ENCODE results near the gene SNRPD3. TPM values are rescaled to one million over a fixed set of nuclear protein-coding genes. Genes with fewer than 3 reads are reported as not detected.
"Not testable (repeated sequence)": the region's sequence is repeated elsewhere in the genome, so short reads cannot be mapped to it uniquely, and the experiment has no call there.

SNRPD3 gene
- polyA plus RNA-seq, 1 of the 3 experiments (the other 2 are of a cell fraction) = 177 TPM

DNA sequence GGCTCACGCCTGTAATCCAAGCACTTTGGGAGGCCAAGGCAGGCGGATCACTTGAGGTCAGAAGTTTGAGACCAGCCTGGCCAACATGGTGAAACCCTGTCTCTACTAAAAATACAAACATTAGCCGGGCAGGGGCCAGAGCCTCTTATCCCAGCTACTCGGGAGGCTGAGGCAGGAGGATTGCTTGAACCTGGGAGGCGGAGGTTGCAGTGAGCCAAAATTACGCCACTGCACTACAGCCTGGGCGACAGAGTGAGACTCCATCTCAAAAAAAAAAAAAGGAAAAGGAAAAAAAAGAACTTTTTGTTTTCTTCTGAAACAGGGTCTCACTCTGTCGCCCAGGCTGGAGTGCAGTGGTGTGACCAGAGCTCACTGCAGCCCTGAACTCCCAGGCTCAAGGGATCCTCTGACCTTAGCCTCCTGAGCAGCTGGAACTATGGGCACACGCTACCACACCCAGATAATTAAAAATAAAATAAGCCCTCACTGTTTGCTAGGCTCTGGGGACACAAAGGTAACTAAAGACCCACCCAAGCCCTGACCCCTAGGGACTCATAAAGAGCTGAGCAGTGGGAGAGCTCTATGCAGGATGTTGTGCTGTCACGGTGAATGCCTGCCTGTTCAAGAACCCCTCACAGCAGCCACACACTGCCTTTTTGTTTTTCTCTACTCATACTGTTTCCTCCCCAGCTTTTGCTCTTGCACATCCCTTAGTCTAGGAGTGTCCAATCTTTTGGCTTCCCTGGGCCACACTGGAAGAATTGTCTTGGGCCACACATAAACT is 3.1 kb upstream of the SNRPD3 start:
- H3K4me2 ChIP-seq = peak overlapping the region; percentile 96
- not testable (repeated sequence) for DNase-seq; H3K27ac ChIP-seq (ENCODE audit: low read depth in 2 of 2, low read length in 1 of 2); H3K9me3 ChIP-seq; H3K4me3 ChIP-seq (ENCODE audit: low read depth in 2 of 2, low read length in 1 of 2); H2AFZ ChIP-seq (ENCODE audit: low read depth); H3K27me3 ChIP-seq (ENCODE audit: insufficient read depth); H3F3A ChIP-seq (replicated peaks; ENCODE audit: insufficient read depth); H3K9me2 ChIP-seq
- 94% methylated on average over 10 of the region's 10 CpGs for WGBS (ENCODE audit: low lambda C conversion rate)
- peaks cover 77% of the 10 kb centered on the region for H3K79me2 ChIP-seq (ENCODE audit: insufficient read depth)
- peaks cover 5 to 20% of the 10 kb centered on the region in 2 experiments for H3K36me3 ChIP-seq (replicated peaks in 1 of 2; ENCODE audit: control insufficient read depth in 1 of 2, insufficient read depth in 2 of 2, low read length in 1 of 2)
- peak overlapping the region; percentile 86; the same call in 1 of the 2 replicates for H3K9ac ChIP-seq
- peaks cover 17% of the 10 kb centered on the region; the same call in 1 of the 2 replicates for H4K20me1 ChIP-seq (ENCODE audit: insufficient read depth)
- POLR2A ChIA-PET = interaction anchor here (0.7 to 1.0 kb wide), 2 partner anchors 9 to 14 kb away, joined by 4 to 5 read pairs; no protein-coding TSS in a partner anchor
- peaks cover 16 to 23% of the 10 kb centered on the region in 2 experiments; a peak in 3 of 4 replicates for H3K4me1 ChIP-seq (ENCODE audit: control insufficient read depth in 1 of 2, insufficient read depth in 2 of 2, low read depth in 1 of 2, low read length in 1 of 2)
- CTCF ChIA-PET = interaction anchor here (0.6 to 1.2 kb wide), 2 partner anchors 31 to 210 kb away, joined by 3 read pairs; no protein-coding TSS in a partner anchor

DNA sequence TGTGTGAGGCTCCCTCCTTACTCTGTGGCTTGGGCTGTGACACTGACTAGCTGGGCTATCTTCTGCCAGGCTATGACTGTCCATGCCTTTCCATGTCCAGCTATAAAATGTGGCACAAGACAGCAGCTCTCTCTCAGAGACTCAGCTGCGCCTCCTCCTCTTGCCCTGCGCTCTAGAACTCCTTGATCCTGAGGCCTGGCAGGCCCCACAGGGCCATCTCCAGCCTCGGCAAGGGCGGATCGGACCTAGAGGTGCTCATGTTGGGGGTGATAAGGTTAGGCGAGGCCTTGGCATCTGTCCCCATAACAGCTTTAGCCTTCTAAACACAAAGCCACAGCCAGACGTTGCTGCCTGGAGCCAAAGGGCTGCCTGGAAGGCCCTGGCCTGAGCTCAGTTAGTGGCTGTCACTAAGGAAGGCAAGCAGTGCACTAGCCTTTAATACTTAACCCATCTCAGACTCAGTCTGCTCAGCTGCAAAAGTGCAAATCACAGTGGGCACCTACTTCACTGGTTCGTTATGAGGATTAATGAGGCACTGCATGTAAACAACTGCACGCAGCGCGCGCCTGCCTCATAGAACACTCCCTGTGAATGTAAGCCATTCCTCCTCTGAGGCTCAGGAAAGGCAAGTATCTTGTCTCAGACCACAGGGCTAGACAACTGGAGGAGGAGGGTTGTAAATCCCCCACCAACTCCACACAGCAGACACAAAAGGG is 2.0 kb upstream of the SNRPD3 start:
- H3K9ac ChIP-seq = peak overlapping the region; percentile 86
- peak overlapping the region in 1 of 2 experiments; percentile 72; a peak in 2 of 4 replicates for H3K27ac ChIP-seq (ENCODE audit: low read depth in 2 of 2, low read length in 1 of 2)
- H3K79me2 ChIP-seq (ENCODE audit: insufficient read depth) = peaks cover 87% of the 10 kb centered on the region
- no peaks in the 10 kb centered on the region for H3K9me3 ChIP-seq
- peak overlapping the region; percentile 87 to 97 for H3K4me3 ChIP-seq (ENCODE audit: low read depth in 2 of 2, low read length in 1 of 2)
- H3K4me1 ChIP-seq (ENCODE audit: control insufficient read depth in 1 of 2, insufficient read depth in 2 of 2, low read depth in 1 of 2, low read length in 1 of 2) = peaks cover 16 to 23% of the 10 kb centered on the region in 2 experiments; a peak in 3 of 4 replicates
- no peak for DNase-seq
- H3K9me2 ChIP-seq = no peaks in the 10 kb centered on the region
- peak; percentile 25; the same call in 1 of the 2 replicates for TF ChIP-seq MXI1 (IDR thresholded peaks at IDR 0.05; ENCODE audit: low read depth, low read length)
- TF ChIP-seq CTCF (IDR thresholded peaks at IDR 0.05) = no peak
- no peak overlapping the region for H2AFZ ChIP-seq (ENCODE audit: low read depth)
- no peaks in the 10 kb centered on the region for H3F3A ChIP-seq (replicated peaks; ENCODE audit: insufficient read depth)
- peaks cover 15 to 23% of the 10 kb centered on the region in 2 experiments for H3K36me3 ChIP-seq (replicated peaks in 1 of 2; ENCODE audit: control insufficient read depth in 1 of 2, insufficient read depth in 2 of 2, low read length in 1 of 2)
- H4K20me1 ChIP-seq (ENCODE audit: insufficient read depth) = peaks cover 11% of the 10 kb centered on the region
- H3K27me3 ChIP-seq (ENCODE audit: insufficient read depth) = no peaks in the 10 kb centered on the region
- WGBS (ENCODE audit: low lambda C conversion rate) = 88% methylated on average over 7 of the region's 12 CpGs
- peak overlapping the region; percentile 96 for H3K4me2 ChIP-seq
- ChIA-PET CTCF (interaction anchor here (1.2 kb wide), 1 partner anchor 32 kb away, joined by 3 read pairs; no protein-coding TSS in a partner anchor), POLR2A (no interaction called here)
